CD4-positive, alpha-beta T cell treated with Interleukin-1 beta for 1 hour (primary cell): ENCODE results near the gene DNAJC12.
"Not testable (repeated sequence)": the region's sequence is repeated elsewhere in the genome, so short reads cannot be mapped to it uniquely, and the experiment has no call there.

Experiments used
- DNase-seq, 2 donors: peaks; one replicate each; pipeline ENCODE4 v3.0.0-alpha.2; 2020 to 2022

Gene DNAJC12

GRCh38 chr10:67790534-67791408 lies 47.2 kb downstream of the DNAJC12 start:
- DNase-seq, result no peak

- no peak for DNase-seq
These were observed 48.2 kb downstream of the DNAJC12 start for GRCh38 chr10:67789769-67790168.

DNA sequence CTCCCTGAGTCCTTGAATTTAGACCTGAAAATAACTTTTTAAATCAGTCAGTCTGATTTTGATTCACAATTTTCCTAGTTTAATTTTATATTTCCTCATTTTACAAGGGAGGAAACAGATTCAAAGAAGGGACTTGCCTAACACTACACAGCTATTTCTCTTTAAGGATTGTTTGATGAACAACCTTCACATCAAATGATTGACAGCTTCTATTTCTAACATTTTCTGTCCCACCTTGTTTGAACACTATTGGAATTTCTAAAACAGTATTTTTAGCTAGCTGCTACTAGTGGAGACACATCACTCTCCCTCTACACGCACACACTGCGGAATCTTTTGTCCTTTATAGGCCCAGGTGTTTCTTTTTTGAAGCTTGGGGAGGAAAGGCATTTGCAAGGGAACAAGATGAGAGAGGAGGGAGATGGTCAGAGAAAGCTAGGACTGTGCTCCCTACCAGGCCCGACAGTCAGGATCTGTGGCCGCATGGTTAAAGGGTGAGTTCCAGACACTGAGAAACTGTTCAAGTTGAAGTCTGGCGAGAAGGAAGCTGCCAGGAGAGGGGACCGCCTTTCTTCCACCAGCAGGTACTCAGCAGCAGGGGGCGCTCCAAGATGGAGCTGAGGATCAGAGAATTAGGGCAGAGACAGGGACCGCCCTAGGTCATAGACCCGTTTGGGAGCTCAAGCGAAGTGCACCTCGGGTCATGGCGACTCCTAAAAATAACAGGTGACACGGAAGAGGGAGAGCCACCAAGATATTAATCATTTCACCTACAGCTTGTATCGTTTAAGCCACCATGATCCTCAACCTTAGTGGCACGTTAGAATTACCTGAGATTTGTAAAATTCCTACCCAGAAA lies 49.7 kb downstream of the DNAJC12 start:
- DNase-seq, result peak; percentile 62 to 73

GRCh38 chr10:67785098-67785497 lies 52.9 kb downstream of the DNAJC12 start:
- DNase-seq, result no peak

GRCh38 chr10:67784474-67784873 lies 53.5 kb downstream of the DNAJC12 start:
- DNase-seq, result no peak

- no peak for DNase-seq
These were observed 54.2 kb downstream of the DNAJC12 start for GRCh38 chr10:67783606-67784294.

GRCh38 chr10:67782530-67782929 lies 55.5 kb downstream of the DNAJC12 start:
- no peak for DNase-seq

DNA sequence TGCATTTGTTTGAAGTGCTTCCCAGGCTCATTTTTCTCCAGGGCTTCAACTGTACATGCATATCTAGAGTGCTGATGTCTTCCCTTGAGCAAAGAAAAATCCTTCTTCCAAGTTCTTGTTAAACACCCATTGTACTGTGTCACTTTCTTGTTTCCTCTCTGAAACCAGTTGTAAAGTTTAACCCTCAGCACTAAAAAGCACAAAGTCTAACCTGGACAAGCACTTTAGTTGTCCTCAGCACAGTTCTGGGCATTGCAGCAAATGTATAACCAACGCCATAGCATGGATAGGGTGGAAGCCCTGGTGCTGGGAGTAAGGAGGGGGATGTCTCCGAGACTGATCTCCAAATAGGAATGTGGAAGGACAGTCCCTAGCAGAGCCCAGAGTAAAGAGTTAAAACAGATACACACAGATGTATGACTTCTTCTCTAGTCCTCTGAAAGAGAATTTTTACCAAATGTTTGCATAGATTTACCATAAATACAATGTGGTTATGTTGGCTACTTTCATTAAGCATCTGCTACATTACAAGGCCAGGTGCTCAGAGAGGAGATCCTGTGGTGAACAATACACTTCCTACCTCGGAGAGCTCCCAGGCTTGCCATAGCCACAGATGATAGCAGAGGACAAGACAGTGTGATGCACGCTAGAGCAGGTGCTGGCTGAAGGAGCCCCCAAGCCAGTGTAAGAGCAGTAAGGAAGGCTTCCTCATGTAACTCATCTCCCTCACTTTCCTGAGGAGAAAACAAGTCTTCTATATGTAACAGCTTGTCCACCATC lies 57.0 kb downstream of the DNAJC12 start:
- no peak for DNase-seq

DNA sequence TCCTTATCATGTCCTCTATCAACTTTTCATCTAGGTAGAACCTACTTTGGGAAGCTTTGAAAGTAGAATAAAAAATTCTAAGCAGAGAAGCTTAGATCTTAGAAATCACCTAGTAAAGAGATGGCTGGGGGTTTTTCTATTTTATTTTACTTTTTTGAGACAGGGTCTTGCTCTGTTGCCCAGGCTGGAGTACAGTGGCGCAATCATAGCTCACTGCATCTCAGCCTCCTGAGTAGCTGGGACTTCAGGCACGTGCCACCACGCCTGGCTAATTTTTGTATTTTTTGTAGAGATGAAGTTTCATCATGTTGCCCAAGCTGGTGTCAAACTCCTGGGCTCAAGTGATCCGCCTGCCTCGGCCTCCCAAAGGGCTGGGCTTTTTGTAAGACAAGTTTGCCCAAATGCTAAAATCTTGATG lies 57.8 kb downstream of the DNAJC12 start:
- DNase-seq, result not testable (repeated sequence)

DNA sequence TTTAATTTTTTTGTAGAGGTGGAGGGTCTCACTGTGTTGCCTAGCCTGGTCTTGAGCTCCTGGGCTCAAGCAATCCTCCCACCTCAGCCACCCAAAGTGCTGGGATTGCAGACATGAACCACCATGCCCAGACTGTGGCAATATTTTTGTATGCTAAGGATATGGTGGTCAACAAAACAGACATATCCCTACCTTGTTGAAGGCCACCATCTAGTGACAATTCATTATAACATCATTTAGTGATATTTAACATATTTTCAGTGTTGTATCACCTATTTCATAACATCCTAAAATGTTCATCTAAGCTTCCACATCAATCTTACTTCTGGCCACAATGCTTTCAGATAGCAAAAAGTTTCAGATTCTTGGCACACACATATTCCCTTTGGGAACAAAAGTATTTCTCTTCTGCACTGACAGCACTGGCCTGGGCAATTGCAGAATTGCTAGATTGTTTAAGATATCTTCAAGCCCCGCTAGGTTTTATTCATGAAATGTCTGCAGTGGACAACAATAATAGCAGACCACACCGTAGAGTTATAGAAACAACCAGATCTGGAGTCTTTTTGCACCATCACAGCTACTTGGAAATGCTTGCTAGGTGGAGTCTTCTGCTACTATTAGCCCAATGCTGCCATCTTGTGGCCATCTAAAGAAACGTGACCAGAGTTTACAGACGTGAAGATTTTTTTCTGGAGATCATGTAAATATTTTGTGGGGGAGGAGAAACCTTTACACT lies 58.4 kb downstream of the DNAJC12 start:
- DNase-seq, result peak; percentile 74 to 83

GRCh38 chr10:67776371-67776770 lies 61.6 kb downstream of the DNAJC12 start:
- DNase-seq, result no peak

- no peak for DNase-seq
These were observed 62.7 kb downstream of the DNAJC12 start for GRCh38 chr10:67775279-67775678.

DNA sequence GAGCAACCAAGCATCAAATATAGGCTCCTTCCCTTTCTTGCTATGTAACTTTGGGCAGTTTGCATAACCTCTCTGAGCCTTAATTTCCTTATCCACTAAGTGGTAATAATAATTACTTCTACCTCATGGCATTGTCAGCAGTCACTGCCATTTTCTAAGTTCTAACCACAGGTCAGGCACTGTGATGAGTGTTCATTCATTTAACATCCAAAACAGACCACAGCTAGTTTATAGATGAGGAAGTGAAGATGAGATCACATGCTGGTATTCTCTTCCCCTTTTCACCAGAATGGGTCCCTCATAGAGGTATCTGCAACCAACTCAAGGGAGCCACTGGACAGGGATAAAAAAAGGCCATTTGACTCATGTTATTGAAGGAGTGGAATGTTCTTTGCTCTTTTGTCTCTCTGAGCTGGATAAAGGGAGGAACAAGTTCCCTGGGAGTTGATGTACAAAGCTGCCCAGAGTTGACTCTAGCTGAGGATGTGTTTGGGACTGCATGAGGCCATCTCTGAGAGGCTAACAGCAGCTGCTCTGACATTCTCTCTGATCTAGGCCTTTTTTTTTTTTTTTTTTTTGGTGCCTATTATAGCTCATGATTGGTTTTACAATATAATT lies 65.0 kb downstream of the DNAJC12 start:
- peak in 1 of 2 donors; percentile 29 for DNase-seq

GRCh38 chr10:67772151-67772550 lies 65.8 kb downstream of the DNAJC12 start:
- no peak for DNase-seq

GRCh38 chr10:67771200-67771599 lies 66.8 kb downstream of the DNAJC12 start:
- no peak for DNase-seq

- no peak for DNase-seq
These were observed 67.5 kb downstream of the DNAJC12 start for GRCh38 chr10:67770537-67770936.

DNA sequence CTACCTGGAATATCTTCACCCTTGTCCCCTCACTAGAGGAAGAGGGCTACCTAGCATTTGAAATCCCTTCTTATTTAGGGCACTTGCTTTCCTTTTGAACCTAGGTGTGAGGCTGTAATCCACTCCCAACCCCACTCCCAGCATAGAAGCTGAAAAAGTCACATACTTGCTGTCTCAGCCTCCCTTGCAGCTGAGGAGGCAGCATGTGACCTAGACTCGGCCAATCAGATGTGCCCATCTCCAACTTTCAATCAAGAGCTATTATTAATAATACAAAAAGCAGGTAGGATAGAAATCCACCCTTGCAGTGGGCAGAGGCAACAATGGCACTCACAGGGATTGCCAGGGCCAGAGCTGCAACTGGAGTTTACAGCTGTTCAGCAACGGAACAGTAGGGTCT lies 70.7 kb downstream of the DNAJC12 start:
- DNase-seq, result no peak

- DNase-seq, result peak; percentile 96 to 98
These were observed 73.8 kb downstream of the DNAJC12 start for GRCh38 chr10:67764012-67764822.

- DNase-seq, result peak; percentile 82 to 84
These were observed 74.4 kb downstream of the DNAJC12 start for GRCh38 chr10:67763499-67764011.

DNA sequence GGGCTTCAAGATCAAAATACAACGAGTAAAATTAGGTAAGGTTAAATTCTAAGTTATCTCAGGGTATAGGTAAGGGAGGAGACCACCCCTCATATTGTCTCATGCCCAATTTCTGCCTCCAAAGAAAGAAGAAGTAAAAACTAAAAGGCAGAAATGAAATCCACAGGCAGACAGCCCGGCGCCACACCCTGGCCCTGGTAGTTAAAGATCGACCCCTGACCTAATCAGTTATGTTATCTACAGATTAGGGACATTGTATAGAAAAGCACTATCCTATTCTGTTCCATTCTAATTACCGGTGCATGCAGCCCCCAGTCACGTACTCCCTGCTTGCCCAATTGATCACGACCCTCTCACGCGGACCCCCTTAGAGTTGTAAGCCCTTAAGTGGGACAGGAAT lies 75.4 kb downstream of the DNAJC12 start:
- DNase-seq, result not testable (repeated sequence)
